HepG2 (cell line): Measurements from ENCODE around the gene TMEM121. TPM values are rescaled to one million over a fixed set of nuclear protein-coding genes. Genes with fewer than 3 reads are reported as not detected.

Source experiments
- ERF ChIP-seq: IDR thresholded peaks from 2 replicates; pipeline ENCODE4 v1.6.1; 2018; ENCODE audit warnings: missing biosample characterization, missing genetic modification reagents
- FOXO1 ChIP-seq: sonication (generic); formaldehyde crosslinking; IDR thresholded peaks from 2 replicates; pipeline ENCODE4 v1.4.0; 2020; ENCODE audit warnings: missing genetic modification reagents
- GABPB1 ChIP-seq: IDR thresholded peaks from 2 replicates; pipeline ENCODE4 v1.6.1; 2016; ENCODE audit warnings: mild to moderate bottlenecking, missing genetic modification reagents, moderate library complexity, missing compliant biosample characterization
- HCFC1 ChIP-seq: fragments of 150-350 bp; IDR thresholded peaks from 2 replicates; pipeline ENCODE4 v1.6.1; 2014; ENCODE audit warnings: low read depth, low read length
- HOXA5 ChIP-seq: sonication (generic); formaldehyde crosslinking; IDR thresholded peaks from 2 replicates; pipeline ENCODE4 v1.4.0; 2020; ENCODE audit warnings: missing genetic modification reagents
- JUND ChIP-seq: sonication (generic); formaldehyde crosslinking; IDR thresholded peaks from 2 replicates; pipeline ENCODE4 v1.8.0; 2022; ENCODE audit warnings: mild to moderate bottlenecking, missing genetic modification reagents
- MTA1 ChIP-seq: sonication (generic); formaldehyde crosslinking; IDR thresholded peaks from 2 replicates; pipeline ENCODE4 v1.4.0; 2020; ENCODE audit warnings: missing genetic modification reagents, mild to moderate bottlenecking, borderline replicate concordance
- RXRB ChIP-seq: IDR thresholded peaks from 2 replicates; pipeline ENCODE4 v1.6.1; 2016; ENCODE audit warnings: borderline replicate concordance, missing genetic modification reagents, missing compliant biosample characterization
- SALL2 ChIP-seq: sonication (generic); formaldehyde crosslinking; IDR thresholded peaks from 2 replicates; pipeline ENCODE4 v1.8.1; 2023; ENCODE audit warnings: mild to moderate bottlenecking, missing genetic modification reagents, inconsistent platforms
- SP4 ChIP-seq: sonication (generic); formaldehyde crosslinking; IDR thresholded peaks from 2 replicates; pipeline ENCODE4 v1.8.1; 2023; ENCODE audit warnings: mild to moderate bottlenecking, missing genetic modification reagents
- SSRP1 ChIP-seq: IDR thresholded peaks from 2 replicates; pipeline ENCODE4 v1.6.1; 2016; ENCODE audit warnings: control low read depth
- YEATS4 ChIP-seq: sonication (generic); formaldehyde crosslinking; IDR thresholded peaks from 2 replicates; pipeline ENCODE4 v1.4.0; 2020; ENCODE audit warnings: missing genetic modification reagents, borderline replicate concordance
- ZNF24 ChIP-seq: fragments of 450-650 bp; IDR thresholded peaks from 2 replicates; pipeline ENCODE4 v1.6.1; 2017; ENCODE audit warnings: antibody characterized with exemption, mild to moderate bottlenecking
- ZNF260 ChIP-seq: sonication (generic); formaldehyde crosslinking; IDR thresholded peaks from 2 replicates; pipeline ENCODE4 v1.4.0; 2020; ENCODE audit warnings: missing genetic modification reagents, low read depth, mild to moderate bottlenecking, borderline replicate concordance
- ZNF264 ChIP-seq: sonication (generic); formaldehyde crosslinking; IDR thresholded peaks from 2 replicates; pipeline ENCODE4 v1.4.0; 2020; ENCODE audit warnings: missing genetic modification reagents
- ZNF672 ChIP-seq: sonication (generic); formaldehyde crosslinking; IDR thresholded peaks from 2 replicates; pipeline ENCODE4 v1.8.1; 2022; ENCODE audit warnings: missing genetic modification reagents
- ZNF761 ChIP-seq: sonication (generic); formaldehyde crosslinking; conservative IDR thresholded peaks from 2 replicates; pipeline ENCODE4 v1.4.0; 2020; ENCODE audit warnings: mild to moderate bottlenecking, missing genetic modification reagents
- polyA plus RNA-seq, 8 experiments: library from polyadenylated mRNA; depleted of rRNA in 3 of 8; stranded (reverse) in 7 of 8; unstranded in 1 of 8; fragments of >200 nt; fragmentation: Illumina TruSeq in 4 of 8; extraction: Trizol in 4 of 8; gene quantifications; 2 replicates each; pipeline versions ENCODE4 v1.2.1 to v1.2.3, GENCODE V29; 2011 to 2016; ENCODE audit warnings: low read depth in 4 of 8, missing spikeins in 1 of 8, mixed read lengths in 1 of 8; ENCODE audit not compliant: insufficient read depth in 1 of 8
- total RNA-seq, 5 experiments: library from RNA; depleted of rRNA; stranded (reverse); fragments of >200 nt; fragmentation: Illumina TruSeq; extraction: Trizol; gene quantifications; 2 replicates each; pipeline ENCODE4 v1.2.3, GENCODE V29; 2016; ENCODE audit warnings: low read depth in 1 of 5
- TF ChIP-seq, protein P1 (sequence below): sonication (generic); formaldehyde crosslinking; IDR thresholded peaks from 2 replicates; pipeline ENCODE4 v1.4.0; 2020; ENCODE audit warnings: missing genetic modification reagents
- TF ChIP-seq, protein P2 (sequence below): IDR thresholded peaks from 2 replicates; pipeline ENCODE4 v1.6.1; 2016; ENCODE audit warnings: control low read depth
- TF ChIP-seq, protein P3 (sequence below): sonication (generic); formaldehyde crosslinking; IDR thresholded peaks from 2 replicates; pipeline ENCODE4 v1.8.1; 2023; ENCODE audit warnings: mild to moderate bottlenecking, moderate library complexity, missing genetic modification reagents
- TF ChIP-seq, protein P4 (sequence below): sonication (generic); formaldehyde crosslinking; IDR thresholded peaks from 2 replicates; pipeline ENCODE4 v1.9.0; 2022; ENCODE audit warnings: missing genetic modification reagents, mild to moderate bottlenecking, borderline replicate concordance
- TF ChIP-seq, protein P5 (sequence below): sonication (generic); formaldehyde crosslinking; IDR thresholded peaks from 2 replicates; pipeline ENCODE4 v1.4.0; 2020; ENCODE audit warnings: mild to moderate bottlenecking, missing genetic modification reagents

Gene TMEM121
- total and polyA plus RNA-seq, 2 of the 13 experiments (the other 11 are each of a cell fraction or from before 2014, with no cell fraction given), result 6.6 to 19.0 TPM

DNA sequence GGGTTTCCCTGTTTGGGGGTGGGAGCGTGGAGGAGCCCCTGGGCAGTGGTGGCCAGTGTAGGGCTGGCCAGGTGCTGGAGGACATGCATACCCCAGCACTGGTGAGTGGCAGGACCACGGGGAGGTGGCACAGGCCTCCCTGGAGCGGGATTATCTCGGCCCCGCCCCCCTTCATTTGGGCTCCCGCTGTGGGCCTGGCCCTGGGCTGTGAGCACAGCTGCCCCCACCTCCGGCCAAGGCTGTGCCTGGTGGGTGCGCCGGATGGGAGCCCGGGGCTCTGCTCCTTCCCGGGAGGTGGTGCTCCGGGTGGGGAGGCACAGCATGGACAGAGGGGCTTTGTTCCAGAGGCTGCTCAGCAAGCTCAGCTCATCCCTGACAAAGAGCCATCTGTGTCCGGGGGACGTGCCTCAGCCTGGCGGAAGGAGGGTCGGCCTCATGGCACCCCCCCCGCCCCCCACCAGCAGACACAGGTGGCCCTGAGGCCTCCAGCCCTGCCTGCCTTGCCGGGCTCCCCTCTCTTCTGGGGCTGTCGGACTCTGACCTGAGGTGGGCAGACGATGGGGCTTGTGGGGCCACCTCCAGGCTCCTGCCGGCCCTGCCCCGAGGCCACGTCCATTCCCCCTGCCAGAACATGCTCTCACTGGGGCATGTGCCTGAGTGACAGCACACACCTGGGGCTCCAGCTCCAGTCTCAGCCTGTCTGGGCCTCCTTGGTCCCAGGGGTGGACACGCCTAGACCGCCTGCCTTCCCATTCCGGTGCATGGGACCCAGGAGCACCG, 26.9 kb upstream of the TMEM121 start (continued):
- TF ChIP-seq FOXO1 (CRISPR knock-in tag) (0 out of 2 replicates have a peak, but pooled peaks have one; percentile 13), SALL2 (CRISPR knock-in tag) (peak; percentile 70; the same call in 1 of the 2 replicates), SSRP1 (CRISPR knock-in tag) (no peak), HOXA5 (CRISPR knock-in tag) (no peak; the same call in 1 of the 2 replicates), MTA1 (CRISPR knock-in tag) (peak; percentile 58; the same call in 1 of the 2 replicates), GABPB1 (CRISPR knock-in tag) (peak; percentile 83), ZNF761 (CRISPR knock-in tag) (peak; percentile 83; the same call in 1 of the 2 replicates), JUND (CRISPR knock-in tag) (no peak), ERF (CRISPR knock-in tag) (0 out of 2 replicates have a peak, but pooled peaks have one; percentile 43), YEATS4 (peak; percentile 82; the same call in 1 of the 2 replicates), ZNF672 (CRISPR knock-in tag) (no peak), ZNF264 (CRISPR knock-in tag) (peak; percentile 70; the same call in 1 of the 2 replicates), ZNF260 (no peak), RXRB (CRISPR knock-in tag) (peak; percentile 65), SP4 (CRISPR knock-in tag) (peak; percentile 67; the same call in 1 of the 2 replicates), ZNF24 (no peak), HCFC1 (no peak)
- TF ChIP-seq, protein P1, sequence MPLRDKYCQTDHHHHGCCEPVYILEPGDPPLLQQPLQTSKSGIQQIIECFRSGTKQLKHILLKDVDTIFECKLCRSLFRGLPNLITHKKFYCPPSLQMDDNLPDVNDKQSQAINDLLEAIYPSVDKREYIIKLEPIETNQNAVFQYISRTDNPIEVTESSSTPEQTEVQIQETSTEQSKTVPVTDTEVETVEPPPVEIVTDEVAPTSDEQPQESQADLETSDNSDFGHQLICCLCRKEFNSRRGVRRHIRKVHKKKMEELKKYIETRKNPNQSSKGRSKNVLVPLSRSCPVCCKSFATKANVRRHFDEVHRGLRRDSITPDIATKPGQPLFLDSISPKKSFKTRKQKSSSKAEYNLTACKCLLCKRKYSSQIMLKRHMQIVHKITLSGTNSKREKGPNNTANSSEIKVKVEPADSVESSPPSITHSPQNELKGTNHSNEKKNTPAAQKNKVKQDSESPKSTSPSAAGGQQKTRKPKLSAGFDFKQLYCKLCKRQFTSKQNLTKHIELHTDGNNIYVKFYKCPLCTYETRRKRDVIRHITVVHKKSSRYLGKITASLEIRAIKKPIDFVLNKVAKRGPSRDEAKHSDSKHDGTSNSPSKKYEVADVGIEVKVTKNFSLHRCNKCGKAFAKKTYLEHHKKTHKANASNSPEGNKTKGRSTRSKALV (CRISPR knock-in tag), result 0 out of 2 replicates have a peak, but pooled peaks have one; percentile 42
- TF ChIP-seq, protein P2, sequence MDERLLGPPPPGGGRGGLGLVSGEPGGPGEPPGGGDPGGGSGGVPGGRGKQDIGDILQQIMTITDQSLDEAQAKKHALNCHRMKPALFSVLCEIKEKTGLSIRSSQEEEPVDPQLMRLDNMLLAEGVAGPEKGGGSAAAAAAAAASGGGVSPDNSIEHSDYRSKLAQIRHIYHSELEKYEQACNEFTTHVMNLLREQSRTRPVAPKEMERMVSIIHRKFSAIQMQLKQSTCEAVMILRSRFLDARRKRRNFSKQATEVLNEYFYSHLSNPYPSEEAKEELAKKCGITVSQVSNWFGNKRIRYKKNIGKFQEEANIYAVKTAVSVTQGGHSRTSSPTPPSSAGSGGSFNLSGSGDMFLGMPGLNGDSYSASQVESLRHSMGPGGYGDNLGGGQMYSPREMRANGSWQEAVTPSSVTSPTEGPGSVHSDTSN (CRISPR knock-in tag), result peak; percentile 62; the same call in 1 of the 2 replicates
- TF ChIP-seq, protein P3, sequence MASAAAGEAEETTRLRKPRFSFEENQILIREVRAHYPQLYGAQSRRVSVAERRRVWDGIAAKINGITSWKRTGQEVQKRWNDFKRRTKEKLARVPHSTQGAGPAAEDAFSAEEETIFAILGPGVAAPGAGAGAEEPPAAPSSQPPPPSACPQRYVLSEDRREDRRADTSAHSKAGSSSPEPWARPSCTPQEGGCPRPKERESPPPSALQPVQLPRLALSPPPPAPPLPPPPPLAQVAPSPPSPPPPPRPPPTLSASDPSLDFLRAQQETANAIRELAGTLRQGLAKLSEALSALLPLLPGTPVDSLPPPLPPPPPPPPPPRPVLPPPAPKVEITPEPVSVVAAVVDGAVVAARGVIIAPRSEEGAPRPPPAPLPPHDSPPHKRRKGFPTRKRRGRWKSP (CRISPR knock-in tag), result peak; percentile 76; the same call in 1 of the 2 replicates
- TF ChIP-seq, protein P4, sequence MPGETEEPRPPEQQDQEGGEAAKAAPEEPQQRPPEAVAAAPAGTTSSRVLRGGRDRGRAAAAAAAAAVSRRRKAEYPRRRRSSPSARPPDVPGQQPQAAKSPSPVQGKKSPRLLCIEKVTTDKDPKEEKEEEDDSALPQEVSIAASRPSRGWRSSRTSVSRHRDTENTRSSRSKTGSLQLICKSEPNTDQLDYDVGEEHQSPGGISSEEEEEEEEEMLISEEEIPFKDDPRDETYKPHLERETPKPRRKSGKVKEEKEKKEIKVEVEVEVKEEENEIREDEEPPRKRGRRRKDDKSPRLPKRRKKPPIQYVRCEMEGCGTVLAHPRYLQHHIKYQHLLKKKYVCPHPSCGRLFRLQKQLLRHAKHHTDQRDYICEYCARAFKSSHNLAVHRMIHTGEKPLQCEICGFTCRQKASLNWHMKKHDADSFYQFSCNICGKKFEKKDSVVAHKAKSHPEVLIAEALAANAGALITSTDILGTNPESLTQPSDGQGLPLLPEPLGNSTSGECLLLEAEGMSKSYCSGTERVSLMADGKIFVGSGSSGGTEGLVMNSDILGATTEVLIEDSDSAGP, result peak; percentile 94; the same call in 1 of the 2 replicates
- TF ChIP-seq, protein P5, sequence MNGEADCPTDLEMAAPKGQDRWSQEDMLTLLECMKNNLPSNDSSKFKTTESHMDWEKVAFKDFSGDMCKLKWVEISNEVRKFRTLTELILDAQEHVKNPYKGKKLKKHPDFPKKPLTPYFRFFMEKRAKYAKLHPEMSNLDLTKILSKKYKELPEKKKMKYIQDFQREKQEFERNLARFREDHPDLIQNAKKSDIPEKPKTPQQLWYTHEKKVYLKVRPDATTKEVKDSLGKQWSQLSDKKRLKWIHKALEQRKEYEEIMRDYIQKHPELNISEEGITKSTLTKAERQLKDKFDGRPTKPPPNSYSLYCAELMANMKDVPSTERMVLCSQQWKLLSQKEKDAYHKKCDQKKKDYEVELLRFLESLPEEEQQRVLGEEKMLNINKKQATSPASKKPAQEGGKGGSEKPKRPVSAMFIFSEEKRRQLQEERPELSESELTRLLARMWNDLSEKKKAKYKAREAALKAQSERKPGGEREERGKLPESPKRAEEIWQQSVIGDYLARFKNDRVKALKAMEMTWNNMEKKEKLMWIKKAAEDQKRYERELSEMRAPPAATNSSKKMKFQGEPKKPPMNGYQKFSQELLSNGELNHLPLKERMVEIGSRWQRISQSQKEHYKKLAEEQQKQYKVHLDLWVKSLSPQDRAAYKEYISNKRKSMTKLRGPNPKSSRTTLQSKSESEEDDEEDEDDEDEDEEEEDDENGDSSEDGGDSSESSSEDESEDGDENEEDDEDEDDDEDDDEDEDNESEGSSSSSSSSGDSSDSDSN, result peak; percentile 98
